ENCODE results near the gene CYP2U1. TPM values are rescaled to one million over a fixed set of nuclear protein-coding genes. Genes with fewer than 3 reads are reported as not detected.

The CYP2U1 gene
- 1 to 10 TPM; 5.6 to 7.3 TPM for total RNA-seq
- 1 to 10 TPM; 1.9 to 2.1 TPM for polyA plus RNA-seq
- long read RNA-seq, donor 1, full-length matches to known transcripts, result 1 of 1 reads
- long read RNA-seq, donor 1, partial matches to known transcripts, result 0 of 1 reads
- long read RNA-seq, donor 1, other reads (novel, unspliced or antisense), result 0 of 1 reads
- long read RNA-seq, donor 2, result 0 reads
- long read RNA-seq, donor 3, full-length matches to known transcripts, result 1 of 1 reads
- long read RNA-seq, donor 3, partial matches to known transcripts, result 0 of 1 reads
- long read RNA-seq, donor 3, other reads (novel, unspliced or antisense), result 0 of 1 reads
- long read RNA-seq, donor 4, result 0 reads
- long read RNA-seq, donor 5, result 0 reads

GRCh38 chr4:107930821-107931774, at the start of gene CYP2U1:
CYP2U1 (plus strand) TSS chr4:107931549; CDS start chr4:107931644, 95 bp downstream.
- no peak for TF ChIP-seq CTCF (IDR thresholded peaks at IDR 0.05; ENCODE audit: control extremely low read depth, extremely low read depth)
- Histone ChIP-seq H3K4me1 (ENCODE audit: control insufficient read depth in 5 of 5, insufficient read depth in 5 of 5, low read length in 5 of 5) (peaks cover 0 to 10% (median 9%) of the 10 kb centered on the region in 5 donors), H3K36me3 (ENCODE audit: control insufficient read depth in 4 of 4, insufficient read depth in 4 of 4, low read length in 4 of 4) (no peaks in the 10 kb centered on the region), H3K27ac (ENCODE audit: low read depth in 1 of 2, low read length in 1 of 2) (peak within 1 kb of the TSS; percentile 82 to 95), H3K9ac (ENCODE audit: insufficient read depth in 1 of 2, low read length in 2 of 2) (peak within 1 kb of the TSS in 1 of 2 donors; percentile 87), H3K27me3 (ENCODE audit: control insufficient read depth in 3 of 3, insufficient read depth in 3 of 3, low read length in 2 of 3) (no peaks in the 10 kb centered on the region), H3K4me3 (peak within 1 kb of the TSS; percentile 69), H3K9me3 (ENCODE audit: control insufficient read depth in 4 of 4, insufficient read depth in 3 of 4, low read length in 3 of 4) (no peaks in the 10 kb centered on the region)
- DNase-seq (peak; percentile 82 to 86 (median 83)), ATAC-seq (ENCODE audit: insufficient read depth, low FRiP score) (peak; percentile 95)
- 2 to 7% methylated on average over 64 to 78 of the region's 78 CpGs for WGBS, 2 donors

- TF ChIP-seq CTCF (IDR thresholded peaks at IDR 0.05; ENCODE audit: control extremely low read depth, extremely low read depth), result no peak
- DNase-seq (no peak), ATAC-seq (ENCODE audit: insufficient read depth, low FRiP score) (no peak)
- Histone ChIP-seq H3K4me1 (ENCODE audit: control insufficient read depth in 5 of 5, insufficient read depth in 5 of 5, low read length in 5 of 5) (no peaks in the 10 kb centered on the region), H3K9me3 (ENCODE audit: control insufficient read depth in 4 of 4, insufficient read depth in 3 of 4, low read length in 3 of 4) (peaks cover 0 to 7% (median 0%) of the 10 kb centered on the region in 4 donors), H3K36me3 (ENCODE audit: control insufficient read depth in 4 of 4, insufficient read depth in 4 of 4, low read length in 4 of 4) (no peaks in the 10 kb centered on the region), H3K27ac (ENCODE audit: low read depth in 1 of 2, low read length in 1 of 2) (no peak overlapping the region), H3K9ac (ENCODE audit: insufficient read depth in 1 of 2, low read length in 2 of 2) (no peak overlapping the region), H3K4me3 (no peak overlapping the region), H3K27me3 (ENCODE audit: control insufficient read depth in 3 of 3, insufficient read depth in 3 of 3, low read length in 2 of 3) (no peaks in the 10 kb centered on the region)
Observed at GRCh38 chr4:107885865-107886264, 45.5 kb upstream of the CYP2U1 start.

GRCh38 chr4:107888237-107888636, 43.1 kb upstream of the CYP2U1 start:
- 44 to 69% methylated on average over 2 of the region's 2 CpGs for WGBS, 2 donors
- H3K36me3 ChIP-seq (ENCODE audit: control insufficient read depth in 4 of 4, insufficient read depth in 4 of 4, low read length in 4 of 4), result no peaks in the 10 kb centered on the region
- H3K9me3 ChIP-seq (ENCODE audit: control insufficient read depth in 4 of 4, insufficient read depth in 3 of 4, low read length in 3 of 4), result peaks cover 0 to 4% (median 0%) of the 10 kb centered on the region in 4 donors
- no peak overlapping the region for H3K9ac ChIP-seq (ENCODE audit: insufficient read depth in 1 of 2, low read length in 2 of 2)
- DNase-seq (no peak), ATAC-seq (ENCODE audit: insufficient read depth, low FRiP score) (no peak)
- H3K27me3 ChIP-seq (ENCODE audit: control insufficient read depth in 3 of 3, insufficient read depth in 3 of 3, low read length in 2 of 3), result no peaks in the 10 kb centered on the region
- no peak overlapping the region for H3K4me3 ChIP-seq
- peaks cover 0 to under 1% (median 0%) of the 10 kb centered on the region in 5 donors for H3K4me1 ChIP-seq (ENCODE audit: control insufficient read depth in 5 of 5, insufficient read depth in 5 of 5, low read length in 5 of 5)
- H3K27ac ChIP-seq (ENCODE audit: low read depth in 1 of 2, low read length in 1 of 2), result no peak overlapping the region
- TF ChIP-seq CTCF (IDR thresholded peaks at IDR 0.05; ENCODE audit: control extremely low read depth, extremely low read depth), result no peak

Measured in lung (tissue), 16 donors.